Spleen (tissue), 7 donors: ENCODE data around the gene CTRL.

ENCODE experiments used
- POLR2A ChIP-seq, 3 donors: fragments of 450-650 bp; IDR thresholded peaks; one replicate each; pipeline ENCODE4 v1.5.1; 2017; ENCODE audit warnings: antibody characterized with exemption in 3 of 3, mild to moderate bottlenecking in 1 of 3
- TF ChIP-seq, protein P1 (sequence below), 11 experiments: fragments of 200-600 bp in 7 of 11; fragments of 450-650 bp in 4 of 11; sonication (generic) in 4 of 11; IDR thresholded peaks in 8 of 11; conservative IDR thresholded peaks in 3 of 11; 1 replicate in 7 of 11; 2 replicates in 4 of 11; pipeline versions ENCODE4 v1.4.0 to v1.8.0; 2016 to 2021; ENCODE audit warnings: antibody characterized with exemption in 11 of 11, inconsistent platforms in 4 of 11, mild to moderate bottlenecking in 1 of 11
- donor health status: DM: no; HTN: no; CAD: no; lungs with moderate emphysema.
- donor health status: DM: no; HTN: no; CAD: no.
- donor health status: DM: no; HTN: no; CAD: no.

GRCh38 chr16:67935402-67936123, 3.9 kb upstream of the CTRL start:
- TF ChIP-seq POLR2A (IDR thresholded peaks at IDR 0.05) = peak in 2 of 3 donors; percentile 42 to 75
- TF ChIP-seq, protein P1, sequence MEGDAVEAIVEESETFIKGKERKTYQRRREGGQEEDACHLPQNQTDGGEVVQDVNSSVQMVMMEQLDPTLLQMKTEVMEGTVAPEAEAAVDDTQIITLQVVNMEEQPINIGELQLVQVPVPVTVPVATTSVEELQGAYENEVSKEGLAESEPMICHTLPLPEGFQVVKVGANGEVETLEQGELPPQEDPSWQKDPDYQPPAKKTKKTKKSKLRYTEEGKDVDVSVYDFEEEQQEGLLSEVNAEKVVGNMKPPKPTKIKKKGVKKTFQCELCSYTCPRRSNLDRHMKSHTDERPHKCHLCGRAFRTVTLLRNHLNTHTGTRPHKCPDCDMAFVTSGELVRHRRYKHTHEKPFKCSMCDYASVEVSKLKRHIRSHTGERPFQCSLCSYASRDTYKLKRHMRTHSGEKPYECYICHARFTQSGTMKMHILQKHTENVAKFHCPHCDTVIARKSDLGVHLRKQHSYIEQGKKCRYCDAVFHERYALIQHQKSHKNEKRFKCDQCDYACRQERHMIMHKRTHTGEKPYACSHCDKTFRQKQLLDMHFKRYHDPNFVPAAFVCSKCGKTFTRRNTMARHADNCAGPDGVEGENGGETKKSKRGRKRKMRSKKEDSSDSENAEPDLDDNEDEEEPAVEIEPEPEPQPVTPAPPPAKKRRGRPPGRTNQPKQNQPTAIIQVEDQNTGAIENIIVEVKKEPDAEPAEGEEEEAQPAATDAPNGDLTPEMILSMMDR (IDR thresholded peaks at IDR 0.05 in 8 of 11, conservative IDR thresholded peaks at IDR 0.05 in 3 of 11) = peak in 5 of 11 experiments; percentile 7 to 45 (median 28)
